H7 (cell line): Measurements from ENCODE around the gene HPS5. TPM values are rescaled to one million over a fixed set of nuclear protein-coding genes. Genes with fewer than 3 reads are reported as not detected.
"Not testable (repeated sequence)": the region's sequence is repeated elsewhere in the genome, so short reads cannot be mapped to it uniquely, and the experiment has no call there.

Experiments
- DNase-seq: peaks from one replicate; pipeline ENCODE4 v3.0.0; 2012
- H3K27me3 ChIP-seq: 2 replicates; pipeline ENCODE4 v1.6.0; 2011; ENCODE audit warnings: mild to moderate bottlenecking, low read length; ENCODE audit not compliant: control insufficient read depth, insufficient read depth
- H3K36me3 ChIP-seq: replicated peaks from 2 replicates; pipeline ENCODE4 v1.5.1; 2011; ENCODE audit warnings: low read length; ENCODE audit not compliant: control insufficient read depth, insufficient read depth
- H3K4me3 ChIP-seq: 2 replicates; pipeline ENCODE4 v1.5.1; 2011; ENCODE audit warnings: low read depth, mild to moderate bottlenecking, control low read depth, low read length, moderate library complexity; ENCODE audit not compliant: insufficient read depth
- total RNA-seq: library from RNA; depleted of rRNA; stranded (reverse); fragments of >200 nt; shearing (Covaris generic); gene quantifications from 2 replicates; pipeline ENCODE4 v1.2.3, GENCODE V29; 2014; rRNA removed

Gene HPS5
- total RNA-seq, 1 experiment from 2014 or later = 14.6 TPM

GRCh38 chr11:18246379-18247190, 75.4 kb downstream of the HPS5 start:
- not testable (repeated sequence) for H3K36me3 ChIP-seq, H3K4me3 ChIP-seq, H3K27me3 ChIP-seq, DNase-seq

- Histone ChIP-seq H3K4me3 (no peak overlapping the region), H3K27me3 (no peaks in the 10 kb centered on the region), H3K36me3 (no peaks in the 10 kb centered on the region)
- no peak for DNase-seq
These were observed 76.5 kb downstream of the HPS5 start for GRCh38 chr11:18245396-18245795.

- H3K36me3 ChIP-seq = no peaks in the 10 kb centered on the region
- peak; percentile 68 for DNase-seq
- H3K27me3 ChIP-seq = peaks cover 4% of the 10 kb centered on the region; the same call in 1 of the 2 replicates
- no peak overlapping the region for H3K4me3 ChIP-seq
These were observed 78.1 kb downstream of the HPS5 start for GRCh38 chr11:18243783-18244362.

- Histone ChIP-seq H3K36me3 (no peaks in the 10 kb centered on the region), H3K4me3 (no peak overlapping the region), H3K27me3 (peaks cover 4% of the 10 kb centered on the region; the same call in 1 of the 2 replicates)
- DNase-seq = no peak
These were observed 82.3 kb downstream of the HPS5 start for GRCh38 chr11:18239655-18240054.

GRCh38 chr11:18236664-18237356, 85.1 kb downstream of the HPS5 start, which contains the start of gene SAA4:
Gene SAA4, minus strand, starts transcription at chr11:18236802. Its CDS starts 876 bp downstream, at chr11:18235926.
- Histone ChIP-seq H3K27me3 (peaks cover 4% of the 10 kb centered on the region; the same call in 1 of the 2 replicates), H3K4me3 (no peak within 1 kb of the TSS), H3K36me3 (no peaks in the 10 kb centered on the region)
- no peak for DNase-seq

GRCh38 chr11:18235394-18236334, 86.3 kb downstream of the HPS5 start:
- Histone ChIP-seq H3K36me3 (no peaks in the 10 kb centered on the region), H3K4me3 (no peak overlapping the region), H3K27me3 (peaks cover 4% of the 10 kb centered on the region; the same call in 1 of the 2 replicates)
- DNase-seq = no peak

GRCh38 chr11:18233912-18234311, 88.0 kb downstream of the HPS5 start:
- Histone ChIP-seq H3K27me3 (no peaks in the 10 kb centered on the region), H3K4me3 (no peak overlapping the region), H3K36me3 (no peaks in the 10 kb centered on the region)
- no peak for DNase-seq

GRCh38 chr11:18230859-18231258, 91.1 kb downstream of the HPS5 start:
- Histone ChIP-seq H3K27me3 (no peaks in the 10 kb centered on the region), H3K4me3 (no peak overlapping the region), H3K36me3 (no peaks in the 10 kb centered on the region)
- DNase-seq = no peak

GRCh38 chr11:18229501-18229900, 92.4 kb downstream of the HPS5 start:
- Histone ChIP-seq H3K4me3 (no peak overlapping the region), H3K36me3 (no peaks in the 10 kb centered on the region), H3K27me3 (no peaks in the 10 kb centered on the region)
- DNase-seq = no peak

Other genes with a start within 250 kb of the HPS5 start
- gene SAAL1, start 216.1 kb downstream of the HPS5 start, total RNA-seq = 33.2 and 36.7 TPM in 2 replicates
- not detected in 2 replicates for gene MRGPRX3, start 189.6 kb downstream of the HPS5 start, total RNA-seq
- not detected in 2 replicates for gene MRGPRX4, start 149.3 kb downstream of the HPS5 start, total RNA-seq
- gene SAA4, start 85.3 kb downstream of the HPS5 start, total RNA-seq = not detected in 2 replicates
- not detected in 2 replicates for gene SAA2, start 73.5 kb downstream of the HPS5 start, total RNA-seq
- not detected in 2 replicates for gene SAA1, start 55.9 kb downstream of the HPS5 start, total RNA-seq
- 31.1 and 41.5 TPM in 2 replicates for gene GTF2H1, start 427 bp upstream of the HPS5 start, total RNA-seq
- gene LDHA, start 72.4 kb upstream of the HPS5 start, total RNA-seq = 308 and 375 TPM in 2 replicates
- gene LDHC, start 90.2 kb upstream of the HPS5 start, total RNA-seq = 0.21 and 0.44 TPM in 2 replicates
- gene LDHAL6A, start 133.7 kb upstream of the HPS5 start, total RNA-seq = not detected in 2 replicates
- 53.0 and 72.3 TPM in 2 replicates for gene TSG101, start 204.8 kb upstream of the HPS5 start, total RNA-seq